ENCODE results near the gene EFHD2. TPM values are rescaled to one million over a fixed set of nuclear protein-coding genes. Genes with fewer than 3 reads are reported as not detected.
A peak's percentile ranks its signal among the peaks of the same experiment; 100 is the strongest.
"Not testable (repeated sequence)": the region's sequence is repeated elsewhere in the genome, so short reads cannot be mapped to it uniquely, and the experiment has no call there.

The EFHD2 gene
- total RNA-seq, 1 experiment from 2014 or later = 192 TPM

DNA sequence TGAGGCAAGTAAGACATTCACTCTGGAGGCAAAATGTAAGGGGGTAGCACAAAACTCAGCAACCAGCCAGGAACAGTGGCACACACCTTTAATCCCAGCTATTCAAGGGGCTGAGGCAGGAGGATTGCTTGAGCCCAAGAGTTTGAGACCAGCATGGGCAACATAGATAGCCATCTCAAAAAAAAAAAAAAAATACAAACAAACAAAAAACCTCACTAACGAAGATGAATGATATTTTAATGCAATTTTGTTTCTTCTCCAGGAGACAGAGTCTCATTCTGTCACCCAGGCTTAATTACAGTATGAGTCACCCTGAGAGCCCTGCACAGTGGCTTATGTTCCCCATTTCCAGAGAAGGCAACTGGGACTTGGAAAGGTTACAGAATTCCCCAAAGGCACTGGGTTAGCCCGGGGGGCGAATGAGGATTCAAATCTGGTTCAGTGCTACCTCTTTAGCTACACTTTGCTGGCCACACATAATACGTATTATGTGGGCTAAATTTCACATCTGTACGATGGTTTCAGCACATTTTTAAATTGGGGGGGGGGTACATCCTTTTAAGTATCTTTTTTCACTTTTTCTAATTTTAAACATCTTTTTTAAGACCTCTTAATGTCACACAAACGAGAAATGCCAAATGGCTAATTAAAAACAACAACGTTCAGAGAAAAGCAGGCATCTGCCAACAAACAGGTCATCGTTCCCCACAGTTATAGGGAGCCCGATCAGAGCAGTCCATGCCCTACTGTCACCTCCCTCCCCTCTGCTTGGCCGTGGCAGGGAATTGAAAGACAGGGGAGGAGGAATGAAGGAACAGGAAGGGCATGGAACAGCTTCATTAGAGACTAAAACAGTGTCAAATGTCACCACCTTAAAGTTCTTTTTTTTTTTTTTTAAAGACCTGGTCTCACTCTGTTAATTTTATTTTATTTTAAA, 50.4 kb downstream of the EFHD2 start:
- Histone ChIP-seq H3K4me1 (ENCODE audit: insufficient read depth, low read length) (peaks cover 3% of the 10 kb centered on the region; the same call in 1 of the 2 replicates), H3K9me2 (replicated peaks; ENCODE audit: low read length) (no peaks in the 10 kb centered on the region), H3K9me3 (ENCODE audit: low read length) (no peaks in the 10 kb centered on the region), H3K9ac (ENCODE audit: low read length) (no peak overlapping the region), H3K36me3 (ENCODE audit: low read depth, low read length) (no peaks in the 10 kb centered on the region), H3K27ac (ENCODE audit: low read length) (no peak overlapping the region), H3K79me2 (ENCODE audit: low read length) (no peaks in the 10 kb centered on the region), H3K4me3 (ENCODE audit: low read length) (no peak overlapping the region), H4K20me1 (ENCODE audit: low read length) (no peaks in the 10 kb centered on the region), H3K4me2 (ENCODE audit: low read length) (no peak overlapping the region), H3K27me3 (ENCODE audit: low read length) (no peaks in the 10 kb centered on the region), H3F3A (ENCODE audit: low read length, unreplicated experiment) (no peaks in the 10 kb centered on the region), H2AFZ (ENCODE audit: low read length) (no peak overlapping the region)
- peak; percentile 24; the same call in 1 of the 2 replicates for ATAC-seq
- ChIA-PET CTCF (no interaction called here), POLR2A (ENCODE audit: unreplicated experiment) (no interaction called here)
- no TSS peak for BruUV-seq (replicated peaks)
- intact Hi-C loops (cut with micrococcal nuclease) = no loop called here
- no peak for DNase-seq
- TF ChIP-seq, protein P1, sequence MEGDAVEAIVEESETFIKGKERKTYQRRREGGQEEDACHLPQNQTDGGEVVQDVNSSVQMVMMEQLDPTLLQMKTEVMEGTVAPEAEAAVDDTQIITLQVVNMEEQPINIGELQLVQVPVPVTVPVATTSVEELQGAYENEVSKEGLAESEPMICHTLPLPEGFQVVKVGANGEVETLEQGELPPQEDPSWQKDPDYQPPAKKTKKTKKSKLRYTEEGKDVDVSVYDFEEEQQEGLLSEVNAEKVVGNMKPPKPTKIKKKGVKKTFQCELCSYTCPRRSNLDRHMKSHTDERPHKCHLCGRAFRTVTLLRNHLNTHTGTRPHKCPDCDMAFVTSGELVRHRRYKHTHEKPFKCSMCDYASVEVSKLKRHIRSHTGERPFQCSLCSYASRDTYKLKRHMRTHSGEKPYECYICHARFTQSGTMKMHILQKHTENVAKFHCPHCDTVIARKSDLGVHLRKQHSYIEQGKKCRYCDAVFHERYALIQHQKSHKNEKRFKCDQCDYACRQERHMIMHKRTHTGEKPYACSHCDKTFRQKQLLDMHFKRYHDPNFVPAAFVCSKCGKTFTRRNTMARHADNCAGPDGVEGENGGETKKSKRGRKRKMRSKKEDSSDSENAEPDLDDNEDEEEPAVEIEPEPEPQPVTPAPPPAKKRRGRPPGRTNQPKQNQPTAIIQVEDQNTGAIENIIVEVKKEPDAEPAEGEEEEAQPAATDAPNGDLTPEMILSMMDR (conservative IDR thresholded peaks at IDR 0.05; ENCODE audit: low read depth, low read length) = no peak
- TF ChIP-seq EZH2 (IDR thresholded peaks at IDR 0.05; ENCODE audit: low read length, unreplicated experiment) (no peak), EZH2phosphoT487 (IDR thresholded peaks at IDR 0.05; ENCODE audit: borderline replicate concordance, low read length) (no peak)

DNA sequence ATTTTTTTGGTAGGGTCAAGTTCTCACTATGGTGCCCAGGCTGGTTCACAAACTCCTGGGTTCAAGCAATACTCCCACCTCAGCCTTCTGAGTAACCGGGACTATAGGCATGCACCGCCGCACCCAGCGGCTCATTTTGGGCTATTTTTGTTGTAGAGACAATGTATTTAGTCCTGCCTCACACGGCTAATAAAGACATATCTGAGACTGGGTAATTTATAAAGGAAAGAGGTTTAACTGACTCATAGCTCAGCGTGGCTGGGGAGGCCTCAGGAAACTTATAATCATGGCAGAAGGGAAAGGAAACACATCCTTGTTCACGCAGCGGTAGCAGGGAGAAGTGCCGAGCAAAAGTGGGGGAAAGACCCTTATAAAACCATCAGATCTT, 51.0 kb downstream of the EFHD2 start:
- BruUV-seq (replicated peaks) = no TSS peak
- ChIA-PET CTCF (no interaction called here), POLR2A (ENCODE audit: unreplicated experiment) (no interaction called here)
- intact Hi-C loops (cut with micrococcal nuclease) = no loop called here
- no peak for DNase-seq
- H3K9me3 ChIP-seq (ENCODE audit: low read length) = no peaks in the 10 kb centered on the region
- peaks cover 3% of the 10 kb centered on the region; the same call in 1 of the 2 replicates for H3K4me1 ChIP-seq (ENCODE audit: insufficient read depth, low read length)
- TF ChIP-seq EZH2phosphoT487 (IDR thresholded peaks at IDR 0.05; ENCODE audit: borderline replicate concordance, low read length) (no peak), EZH2 (IDR thresholded peaks at IDR 0.05; ENCODE audit: low read length, unreplicated experiment) (no peak)
- TF ChIP-seq, protein P1 (conservative IDR thresholded peaks at IDR 0.05; ENCODE audit: low read depth, low read length) = no peak
- no peaks in the 10 kb centered on the region for H3K36me3 ChIP-seq (ENCODE audit: low read depth, low read length)
- no peaks in the 10 kb centered on the region for H4K20me1 ChIP-seq (ENCODE audit: low read length)
- H3K27me3 ChIP-seq (ENCODE audit: low read length) = no peaks in the 10 kb centered on the region
- no peaks in the 10 kb centered on the region for H3K9me2 ChIP-seq (replicated peaks; ENCODE audit: low read length)
- no peak overlapping the region for H3K4me3 ChIP-seq (ENCODE audit: low read length)
- no peak overlapping the region for H3K27ac ChIP-seq (ENCODE audit: low read length)
- H3F3A ChIP-seq (ENCODE audit: low read length, unreplicated experiment) = no peaks in the 10 kb centered on the region
- ATAC-seq = no peak
- no peak overlapping the region for H3K9ac ChIP-seq (ENCODE audit: low read length)
- no peak overlapping the region for H3K4me2 ChIP-seq (ENCODE audit: low read length)
- no peak overlapping the region for H2AFZ ChIP-seq (ENCODE audit: low read length)
- no peaks in the 10 kb centered on the region for H3K79me2 ChIP-seq (ENCODE audit: low read length)

DNA sequence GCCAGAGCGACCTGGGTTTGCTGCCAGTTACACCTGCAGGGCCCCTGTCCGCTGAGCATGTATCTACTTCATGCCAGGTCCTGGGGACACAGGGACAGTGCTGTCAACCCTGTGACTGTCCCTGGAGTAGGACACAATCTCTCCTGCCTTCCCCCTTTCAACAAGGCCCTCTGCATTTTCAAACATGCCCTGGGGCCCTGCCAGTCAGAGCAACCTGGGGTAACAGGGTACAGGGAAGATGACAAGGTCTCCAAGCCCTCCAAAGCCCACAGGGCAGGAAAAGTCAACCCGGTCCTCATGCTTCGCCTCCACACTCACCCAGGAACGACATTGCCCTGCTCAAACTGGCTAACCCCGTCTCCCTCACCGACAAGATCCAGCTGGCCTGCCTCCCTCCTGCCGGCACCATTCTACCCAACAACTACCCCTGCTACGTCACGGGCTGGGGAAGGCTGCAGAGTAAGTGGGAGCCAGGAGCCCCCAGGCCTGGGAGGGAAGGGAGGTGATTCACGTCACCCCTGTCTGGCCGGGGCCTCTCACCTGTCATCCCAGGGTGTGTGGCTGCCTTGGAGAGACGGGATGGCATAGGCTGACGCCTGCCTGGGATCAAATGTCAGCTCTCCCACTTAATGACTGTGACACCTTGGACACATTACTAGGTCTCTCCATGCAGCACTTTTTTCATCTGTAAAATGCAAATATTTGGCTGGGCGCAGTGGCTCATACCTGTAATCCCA, 53.5 kb downstream of the EFHD2 start:
- H3K9me3 ChIP-seq (ENCODE audit: low read length); DNase-seq; H3K9ac ChIP-seq (ENCODE audit: low read length); H2AFZ ChIP-seq (ENCODE audit: low read length); H3K36me3 ChIP-seq (ENCODE audit: low read depth, low read length); H3K4me2 ChIP-seq (ENCODE audit: low read length); H3K4me3 ChIP-seq (ENCODE audit: low read length); H3K27ac ChIP-seq (ENCODE audit: low read length); H3K27me3 ChIP-seq (ENCODE audit: low read length); H3K9me2 ChIP-seq (replicated peaks; ENCODE audit: low read length); intact Hi-C loops (cut with micrococcal nuclease); H3K79me2 ChIP-seq (ENCODE audit: low read length); H3F3A ChIP-seq (ENCODE audit: low read length, unreplicated experiment); POLR2A ChIA-PET (ENCODE audit: unreplicated experiment); ATAC-seq; H4K20me1 ChIP-seq (ENCODE audit: low read length); H3K4me1 ChIP-seq (ENCODE audit: insufficient read depth, low read length); CTCF ChIA-PET; BruUV-seq (replicated peaks): not testable (repeated sequence)

DNA sequence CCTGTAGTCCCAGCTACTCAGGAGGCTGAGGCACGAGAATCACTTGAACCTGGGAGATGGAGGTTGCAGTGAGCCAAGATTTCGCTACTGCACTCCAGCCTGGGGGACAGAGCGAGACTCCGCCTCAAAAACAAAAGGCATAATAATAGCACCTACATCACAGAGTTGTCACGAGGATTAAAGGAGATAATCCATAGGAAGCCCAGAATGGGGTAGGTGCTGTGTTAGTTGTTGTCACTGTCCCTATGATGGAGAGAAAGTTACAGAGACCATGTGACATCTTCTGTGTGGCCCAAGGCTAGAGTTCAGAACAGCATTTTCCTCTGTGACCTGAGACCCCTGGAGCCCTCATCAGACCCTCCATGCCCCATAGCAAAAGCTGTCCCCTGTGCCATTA, 54.2 kb downstream of the EFHD2 start:
- H4K20me1 ChIP-seq (ENCODE audit: low read length); H3K4me1 ChIP-seq (ENCODE audit: insufficient read depth, low read length); H3K9me2 ChIP-seq (replicated peaks; ENCODE audit: low read length); POLR2A ChIA-PET (ENCODE audit: unreplicated experiment); DNase-seq; CTCF ChIA-PET; H3K27me3 ChIP-seq (ENCODE audit: low read length); BruUV-seq (replicated peaks); H3K4me3 ChIP-seq (ENCODE audit: low read length); H3K36me3 ChIP-seq (ENCODE audit: low read depth, low read length); H3F3A ChIP-seq (ENCODE audit: low read length, unreplicated experiment); H3K4me2 ChIP-seq (ENCODE audit: low read length); intact Hi-C loops (cut with micrococcal nuclease); H3K9me3 ChIP-seq (ENCODE audit: low read length); H2AFZ ChIP-seq (ENCODE audit: low read length); H3K9ac ChIP-seq (ENCODE audit: low read length); ATAC-seq; H3K27ac ChIP-seq (ENCODE audit: low read length); H3K79me2 ChIP-seq (ENCODE audit: low read length): not testable (repeated sequence)
